Activated effector memory CD4-positive, alpha-beta T cell treated with anti-CD3 and anti-CD28 coated beads, Interleukin-2, amount 50 U/mL, for 16 hours (primary cell): ENCODE measurements around the gene PCDHB14.
"Not testable (repeated sequence)": the region's sequence is repeated elsewhere in the genome, so short reads cannot be mapped to it uniquely, and the experiment has no call there.

ENCODE experiments used
- DNase-seq: peaks from one replicate; pipeline ENCODE4 v3.0.0-alpha.2; 2020

Gene PCDHB14

DNA sequence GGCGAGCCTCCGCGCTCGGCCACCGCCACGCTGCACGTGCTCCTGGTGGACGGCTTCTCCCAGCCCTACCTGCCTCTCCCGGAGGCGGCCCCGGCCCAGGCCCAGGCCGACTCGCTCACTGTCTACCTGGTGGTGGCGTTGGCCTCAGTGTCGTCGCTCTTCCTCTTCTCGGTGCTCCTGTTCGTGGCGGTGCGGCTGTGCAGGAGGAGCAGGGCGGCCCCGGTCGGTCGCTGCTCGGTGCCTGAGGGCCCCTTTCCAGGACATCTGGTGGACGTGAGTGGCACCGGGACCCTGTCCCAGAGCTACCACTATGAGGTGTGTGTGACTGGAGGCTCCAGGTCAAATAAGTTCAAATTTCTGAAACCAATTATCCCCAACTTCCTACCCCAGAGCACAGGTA lies 12.3 kb upstream of the PCDHB14 start:
- not testable (repeated sequence) for DNase-seq

DNA sequence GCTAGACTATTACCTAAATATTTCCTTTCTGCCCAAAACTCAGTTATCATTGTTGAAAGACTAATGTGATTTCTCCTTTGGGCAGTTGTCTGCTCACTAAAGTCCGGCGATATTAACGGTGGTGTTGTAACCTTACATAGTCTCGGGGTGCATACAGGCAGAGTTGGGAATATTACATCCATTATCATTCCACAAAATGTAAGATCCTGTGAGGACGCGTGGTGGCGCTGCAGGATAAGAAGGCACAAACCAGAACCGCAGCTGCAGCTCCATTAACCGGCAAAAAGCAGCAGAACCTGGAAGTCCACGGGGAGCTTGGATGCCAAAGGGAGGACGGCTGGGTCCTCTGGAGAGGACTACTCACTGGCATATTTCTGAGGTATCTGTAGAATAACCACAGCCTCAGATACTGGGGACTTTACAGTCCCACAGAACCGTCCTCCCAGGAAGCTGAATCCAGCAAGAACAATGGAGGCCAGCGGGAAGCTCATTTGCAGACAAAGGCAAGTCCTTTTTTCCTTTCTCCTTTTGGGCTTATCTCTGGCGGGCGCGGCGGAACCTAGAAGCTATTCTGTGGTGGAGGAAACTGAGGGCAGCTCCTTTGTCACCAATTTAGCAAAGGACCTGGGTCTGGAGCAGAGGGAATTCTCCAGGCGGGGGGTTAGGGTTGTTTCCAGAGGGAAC lies 9.3 kb upstream of the PCDHB14 start, which contains the start of gene PCDHB13:
TSS of gene PCDHB13 (plus strand) at position 264 of the 684 bp plus-strand sequence. CDS start at position 469, 205 bp downstream.
- peak; percentile 69 for DNase-seq

DNA sequence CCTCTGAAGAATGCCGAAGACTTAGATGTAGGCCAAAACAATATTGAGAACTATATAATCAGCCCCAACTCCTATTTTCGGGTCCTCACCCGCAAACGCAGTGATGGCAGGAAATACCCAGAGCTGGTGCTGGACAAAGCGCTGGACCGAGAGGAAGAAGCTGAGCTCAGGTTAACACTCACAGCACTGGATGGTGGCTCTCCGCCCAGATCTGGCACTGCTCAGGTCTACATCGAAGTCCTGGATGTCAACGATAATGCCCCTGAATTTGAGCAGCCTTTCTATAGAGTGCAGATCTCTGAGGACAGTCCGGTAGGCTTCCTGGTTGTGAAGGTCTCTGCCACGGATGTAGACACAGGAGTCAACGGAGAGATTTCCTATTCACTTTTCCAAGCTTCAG lies 8.6 kb upstream of the PCDHB14 start:
- DNase-seq: not testable (repeated sequence)

DNA sequence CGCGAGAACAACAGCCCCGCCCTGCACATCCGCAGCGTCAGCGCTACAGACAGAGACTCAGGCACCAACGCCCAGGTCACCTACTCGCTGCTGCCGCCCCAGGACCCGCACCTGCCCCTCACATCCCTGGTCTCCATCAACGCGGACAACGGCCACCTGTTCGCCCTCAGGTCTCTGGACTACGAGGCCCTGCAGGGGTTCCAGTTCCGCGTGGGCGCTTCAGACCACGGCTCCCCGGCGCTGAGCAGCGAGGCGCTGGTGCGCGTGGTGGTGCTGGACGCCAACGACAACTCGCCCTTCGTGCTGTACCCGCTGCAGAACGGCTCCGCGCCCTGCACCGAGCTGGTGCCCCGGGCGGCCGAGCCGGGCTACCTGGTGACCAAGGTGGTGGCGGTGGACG lies 7.6 kb upstream of the PCDHB14 start:
- DNase-seq: not testable (repeated sequence)

DNA sequence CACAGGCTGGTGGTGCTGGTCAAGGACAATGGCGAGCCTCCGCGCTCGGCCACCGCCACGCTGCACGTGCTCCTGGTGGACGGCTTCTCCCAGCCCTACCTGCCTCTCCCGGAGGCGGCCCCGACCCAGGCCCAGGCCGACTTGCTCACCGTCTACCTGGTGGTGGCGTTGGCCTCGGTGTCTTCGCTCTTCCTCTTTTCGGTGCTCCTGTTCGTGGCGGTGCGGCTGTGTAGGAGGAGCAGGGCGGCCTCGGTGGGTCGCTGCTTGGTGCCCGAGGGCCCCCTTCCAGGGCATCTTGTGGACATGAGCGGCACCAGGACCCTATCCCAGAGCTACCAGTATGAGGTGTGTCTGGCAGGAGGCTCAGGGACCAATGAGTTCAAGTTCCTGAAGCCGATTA lies 7.1 kb upstream of the PCDHB14 start:
- DNase-seq: not testable (repeated sequence)

DNA sequence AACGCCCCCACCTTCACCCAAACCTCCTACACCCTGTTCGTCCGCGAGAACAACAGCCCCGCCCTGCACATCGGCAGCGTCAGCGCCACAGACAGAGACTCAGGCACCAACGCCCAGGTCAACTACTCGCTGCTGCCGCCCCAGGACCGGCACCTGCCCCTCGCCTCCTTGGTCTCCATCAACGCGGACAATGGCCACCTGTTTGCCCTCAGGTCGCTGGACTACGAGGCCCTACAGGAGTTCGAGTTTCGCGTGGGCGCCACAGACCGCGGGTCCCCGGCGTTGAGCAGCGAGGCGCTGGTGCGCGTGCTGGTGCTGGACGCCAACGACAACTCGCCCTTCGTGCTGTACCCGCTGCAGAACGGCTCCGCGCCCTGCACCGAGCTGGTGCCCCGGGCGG lies 1.7 kb downstream of the PCDHB14 start:
- DNase-seq: not testable (repeated sequence)

DNA sequence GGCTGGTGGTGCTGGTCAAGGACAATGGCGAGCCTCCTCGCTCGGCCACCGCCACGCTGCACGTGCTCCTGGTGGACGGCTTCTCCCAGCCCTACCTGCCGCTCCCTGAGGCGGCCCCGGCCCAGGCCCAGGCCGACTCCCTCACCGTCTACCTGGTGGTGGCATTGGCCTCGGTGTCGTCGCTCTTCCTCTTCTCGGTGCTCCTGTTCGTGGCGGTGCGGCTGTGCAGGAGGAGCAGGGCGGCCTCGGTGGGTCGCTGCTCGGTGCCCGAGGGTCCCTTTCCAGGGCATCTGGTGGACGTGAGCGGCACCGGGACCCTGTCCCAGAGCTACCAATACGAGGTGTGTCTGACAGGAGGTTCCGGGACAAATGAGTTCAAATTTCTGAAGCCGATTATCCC lies 2.3 kb downstream of the PCDHB14 start:
- DNase-seq: not testable (repeated sequence)

DNA sequence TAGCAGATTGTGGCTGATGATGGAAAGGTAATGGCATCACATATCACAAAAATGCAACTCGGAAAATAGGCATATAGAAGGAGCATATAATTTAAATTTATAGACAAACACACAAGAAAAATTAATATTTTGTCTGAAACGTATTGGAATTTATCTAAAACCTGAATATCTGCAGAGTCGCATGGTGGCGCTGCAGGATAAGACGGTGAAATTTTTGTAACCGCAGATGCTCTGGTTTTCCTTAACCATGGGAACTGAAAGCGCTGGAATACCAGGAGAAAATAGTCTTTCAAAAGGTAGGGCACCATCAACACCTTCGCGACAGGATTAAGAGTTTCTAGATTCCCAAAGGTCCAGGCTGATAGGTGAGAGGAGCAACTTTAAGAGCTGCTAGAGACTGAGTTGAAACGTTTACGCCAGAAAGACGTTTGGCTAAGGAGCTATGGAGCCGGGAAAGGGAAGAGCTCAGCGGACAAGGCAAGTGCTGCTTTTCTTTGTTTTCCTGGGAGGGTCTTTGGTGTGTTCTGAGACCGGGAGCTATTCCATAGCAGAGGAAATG lies 11.0 kb downstream of the PCDHB14 start:
- DNase-seq: no peak

DNA sequence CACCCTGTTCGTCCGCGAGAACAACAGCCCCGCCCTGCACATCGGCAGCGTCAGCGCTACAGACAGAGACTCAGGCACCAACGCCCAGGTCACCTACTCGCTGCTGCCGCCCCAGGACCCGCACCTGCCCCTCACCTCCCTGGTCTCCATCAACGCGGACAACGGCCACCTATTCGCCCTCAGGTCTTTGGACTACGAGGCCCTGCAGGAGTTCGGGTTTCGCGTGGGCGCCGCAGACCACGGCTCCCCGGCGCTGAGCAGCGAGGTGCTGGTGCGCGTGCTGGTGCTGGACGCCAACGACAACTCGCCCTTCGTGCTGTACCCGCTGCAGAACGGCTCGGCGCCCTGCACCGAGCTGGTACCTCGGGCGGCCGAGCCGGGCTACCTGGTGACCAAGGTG lies 12.8 kb downstream of the PCDHB14 start:
- not testable (repeated sequence) for DNase-seq

DNA sequence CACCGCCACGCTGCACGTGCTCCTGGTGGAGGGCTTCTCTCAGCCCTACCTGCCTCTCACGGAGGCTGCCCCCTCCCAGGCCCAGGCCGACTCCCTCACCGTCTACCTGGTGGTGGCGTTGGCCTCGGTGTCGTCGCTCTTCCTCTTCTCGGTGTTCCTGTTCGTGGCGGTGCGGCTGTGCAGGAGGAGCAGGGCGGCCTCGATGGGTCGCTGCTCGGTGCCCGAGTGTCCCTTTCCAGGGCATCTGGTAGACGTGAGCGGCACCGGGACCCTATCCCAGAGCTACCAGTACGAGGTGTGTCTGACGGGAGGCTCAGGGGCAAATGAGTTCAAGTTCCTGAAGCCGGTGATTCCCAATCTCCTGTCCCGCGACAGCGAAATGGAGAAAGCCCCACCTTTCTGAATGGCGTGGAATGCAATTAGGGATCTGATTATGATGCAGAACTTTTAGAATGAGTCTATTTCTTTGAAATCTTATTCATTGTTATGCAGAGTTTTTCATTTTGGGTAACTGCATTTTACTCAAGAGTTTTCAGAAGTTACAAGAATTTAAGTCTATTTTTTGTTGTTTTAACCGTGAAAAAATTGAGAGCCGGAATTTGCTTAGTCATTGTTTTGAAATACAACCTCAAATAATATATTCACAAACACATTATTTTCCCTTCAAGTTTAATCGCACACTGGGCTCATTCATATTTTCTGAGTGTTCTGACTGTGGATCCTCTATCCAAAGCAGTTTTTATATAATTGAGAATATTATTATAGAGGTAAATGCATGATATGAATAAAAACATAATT lies 13.6 kb downstream of the PCDHB14 start:
- no peak for DNase-seq

DNA sequence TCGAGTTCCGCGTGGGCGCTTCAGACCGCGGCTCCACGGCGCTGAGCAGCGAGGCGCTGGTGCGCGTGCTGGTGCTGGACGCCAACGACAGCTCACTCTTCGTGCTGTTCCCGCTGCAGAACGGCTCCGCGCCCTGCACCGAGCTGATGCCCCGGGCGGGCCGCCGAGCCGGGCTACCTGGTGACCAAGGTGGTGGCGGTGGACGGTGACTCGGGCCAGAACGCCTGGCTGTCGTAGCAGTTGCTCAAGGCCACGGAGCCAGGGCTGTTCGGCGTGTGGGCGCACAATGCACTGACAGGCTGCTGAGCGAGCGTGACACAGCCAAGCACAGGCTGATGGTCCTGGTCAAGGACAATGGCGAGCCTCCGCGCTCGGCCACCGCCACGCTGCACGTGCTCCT lies 18.4 kb downstream of the PCDHB14 start:
- DNase-seq: no peak

DNA sequence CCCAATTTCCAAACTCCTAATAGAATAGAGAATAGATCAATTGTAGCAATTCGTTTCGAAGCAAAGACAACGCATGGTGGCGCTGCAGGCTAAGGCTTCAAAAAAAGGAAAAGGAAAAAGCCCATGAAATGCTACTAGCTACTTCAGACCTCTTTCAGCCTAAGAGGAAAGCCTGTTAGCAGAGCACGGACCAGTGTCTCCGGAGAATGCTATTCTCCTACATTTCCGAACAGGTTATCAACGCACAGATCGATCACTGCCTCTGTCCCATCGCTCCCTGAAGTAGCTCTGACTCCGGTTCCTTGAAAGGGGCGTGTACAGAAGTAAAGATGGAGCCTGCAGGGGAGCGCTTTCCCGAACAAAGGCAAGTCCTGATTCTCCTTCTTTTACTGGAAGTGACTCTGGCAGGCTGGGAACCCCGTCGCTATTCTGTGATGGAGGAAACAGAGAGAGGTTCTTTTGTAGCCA lies 22.1 kb downstream of the PCDHB14 start, which contains the start of gene PCDHB15:
TSS of gene PCDHB15 (plus strand) at position 146 of the 468 bp plus-strand sequence. CDS start at position 330, 184 bp downstream.
- DNase-seq: no peak

DNA sequence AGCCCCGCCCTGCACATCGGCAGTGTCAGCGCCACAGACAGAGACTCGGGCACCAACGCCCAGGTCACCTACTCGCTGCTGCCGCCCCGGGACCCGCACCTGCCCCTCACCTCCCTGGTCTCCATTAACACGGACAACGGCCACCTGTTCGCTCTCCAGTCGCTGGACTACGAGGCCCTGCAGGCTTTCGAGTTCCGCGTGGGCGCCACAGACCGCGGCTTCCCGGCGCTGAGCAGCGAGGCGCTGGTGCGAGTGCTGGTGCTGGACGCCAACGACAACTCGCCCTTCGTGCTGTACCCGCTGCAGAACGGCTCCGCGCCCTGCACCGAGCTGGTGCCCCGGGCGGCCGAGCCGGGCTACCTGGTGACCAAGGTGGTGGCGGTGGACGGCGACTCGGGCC lies 23.8 kb downstream of the PCDHB14 start:
- not testable (repeated sequence) for DNase-seq

DNA sequence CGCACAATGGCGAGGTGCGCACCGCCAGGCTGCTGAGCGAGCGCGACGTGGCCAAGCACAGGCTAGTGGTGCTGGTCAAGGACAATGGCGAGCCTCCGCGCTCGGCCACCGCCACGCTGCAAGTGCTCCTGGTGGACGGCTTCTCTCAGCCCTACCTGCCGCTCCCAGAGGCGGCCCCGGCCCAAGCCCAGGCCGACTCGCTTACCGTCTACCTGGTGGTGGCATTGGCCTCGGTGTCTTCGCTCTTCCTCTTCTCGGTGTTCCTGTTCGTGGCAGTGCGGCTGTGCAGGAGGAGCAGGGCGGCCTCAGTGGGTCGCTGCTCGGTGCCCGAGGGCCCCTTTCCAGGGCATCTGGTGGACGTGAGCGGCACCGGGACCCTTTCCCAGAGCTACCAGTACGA lies 24.3 kb downstream of the PCDHB14 start:
- not testable (repeated sequence) for DNase-seq

DNA sequence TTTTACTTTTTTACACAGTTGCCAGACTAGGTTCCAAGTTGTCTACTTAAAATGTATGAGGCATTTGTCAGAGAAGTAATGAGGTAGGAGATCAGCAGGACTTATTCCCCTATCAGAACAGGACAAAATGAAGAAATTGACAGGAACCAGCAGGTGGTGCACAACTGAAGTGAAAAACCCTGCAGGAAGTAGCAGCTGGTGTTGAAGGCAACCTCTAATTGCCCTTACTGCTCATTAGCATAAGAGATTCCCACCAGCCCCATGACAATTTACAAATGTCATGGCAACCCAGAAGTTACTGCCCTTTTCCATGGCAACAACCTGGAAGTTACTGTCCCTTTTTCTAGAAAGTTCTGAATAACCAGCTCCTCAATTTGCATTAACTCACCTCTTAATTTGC lies 27.4 kb downstream of the PCDHB14 start:
- no peak for DNase-seq

DNA sequence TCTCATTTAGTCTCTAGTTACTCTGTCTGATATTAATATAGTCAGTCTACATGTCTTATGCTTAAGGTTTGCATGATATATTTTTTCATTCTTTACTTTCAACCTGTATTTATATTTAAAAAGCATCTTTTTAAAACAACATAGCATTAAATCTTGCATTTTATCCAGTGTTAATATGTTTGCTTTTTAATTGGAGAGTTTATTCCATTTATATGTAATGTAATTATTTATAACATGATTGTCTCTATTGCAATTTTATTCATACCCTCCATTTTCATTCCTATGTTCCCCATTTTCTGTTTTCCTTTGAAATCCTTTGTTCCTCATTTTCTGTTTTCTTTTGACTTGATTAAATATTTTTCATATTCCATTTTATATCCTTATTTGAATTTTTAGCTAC lies 35.3 kb downstream of the PCDHB14 start:
- no peak for DNase-seq

DNA sequence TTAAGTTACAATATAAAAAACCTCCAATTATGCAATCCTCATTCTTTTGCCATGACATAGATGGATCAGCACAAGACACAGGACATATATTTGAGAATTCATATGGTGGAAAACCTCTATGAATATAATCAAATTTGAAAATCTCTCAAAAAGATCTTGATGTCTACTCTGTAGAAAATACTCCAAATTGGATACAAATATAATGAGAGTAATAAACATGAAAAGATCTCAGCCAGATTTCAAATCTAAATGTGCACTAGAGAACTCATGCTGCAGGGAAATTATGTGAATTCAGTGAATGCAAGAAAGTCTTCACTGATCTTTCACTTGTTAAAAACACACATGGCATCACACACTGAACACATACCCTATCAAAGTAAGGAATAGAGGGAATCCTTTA lies 35.8 kb downstream of the PCDHB14 start:
- no peak for DNase-seq

DNA sequence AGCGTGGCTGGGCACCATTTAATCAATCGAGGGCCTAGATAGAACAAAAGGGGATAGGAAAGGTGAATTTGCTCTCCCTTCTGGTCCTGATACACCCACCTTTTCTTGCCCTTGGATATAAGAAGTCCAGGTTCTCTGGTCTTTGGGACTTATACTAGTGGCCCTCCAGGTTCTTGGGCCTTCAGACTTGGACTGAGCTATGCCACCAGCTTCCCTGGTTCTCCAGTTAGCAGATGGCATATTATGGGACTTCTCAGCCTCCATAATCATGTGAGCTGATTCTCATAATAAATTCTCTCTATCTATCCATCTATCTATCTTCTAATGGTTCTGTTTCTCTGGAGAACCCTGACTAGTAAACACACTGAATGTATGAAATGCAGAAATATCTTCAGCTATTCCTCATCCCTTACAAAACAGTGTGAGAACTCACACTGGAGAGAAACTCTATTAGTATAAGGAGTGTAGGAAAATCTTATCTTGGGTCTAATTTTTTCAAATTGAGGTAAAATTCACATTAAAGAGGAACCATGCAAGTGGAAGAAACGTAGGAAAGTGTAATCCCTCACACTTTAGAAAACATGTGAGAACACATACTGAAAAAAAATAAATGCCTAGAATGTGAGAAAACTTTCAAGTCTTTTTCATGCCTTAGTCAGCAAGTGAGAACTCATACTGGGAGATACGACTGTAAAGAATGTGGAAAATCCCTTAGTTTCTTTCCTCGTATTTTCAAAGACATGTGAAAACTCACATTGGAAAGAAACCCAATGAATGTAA lies 37.5 kb downstream of the PCDHB14 start:
- no peak for DNase-seq

DNA sequence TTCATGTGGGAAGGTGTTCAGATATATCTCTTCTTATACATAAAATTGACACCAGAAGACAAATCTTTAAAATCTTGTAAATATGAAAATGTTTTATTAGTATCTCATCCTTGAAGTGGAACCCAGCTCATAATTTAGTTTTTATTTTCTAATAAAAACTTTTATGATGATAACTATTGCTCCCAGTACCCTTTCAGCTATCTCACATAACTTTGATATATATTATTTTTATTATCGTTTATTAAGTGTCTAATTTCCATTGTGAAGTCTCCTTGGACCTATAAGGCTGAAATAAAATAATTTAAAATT lies 38.0 kb downstream of the PCDHB14 start:
- DNase-seq: no peak

DNA sequence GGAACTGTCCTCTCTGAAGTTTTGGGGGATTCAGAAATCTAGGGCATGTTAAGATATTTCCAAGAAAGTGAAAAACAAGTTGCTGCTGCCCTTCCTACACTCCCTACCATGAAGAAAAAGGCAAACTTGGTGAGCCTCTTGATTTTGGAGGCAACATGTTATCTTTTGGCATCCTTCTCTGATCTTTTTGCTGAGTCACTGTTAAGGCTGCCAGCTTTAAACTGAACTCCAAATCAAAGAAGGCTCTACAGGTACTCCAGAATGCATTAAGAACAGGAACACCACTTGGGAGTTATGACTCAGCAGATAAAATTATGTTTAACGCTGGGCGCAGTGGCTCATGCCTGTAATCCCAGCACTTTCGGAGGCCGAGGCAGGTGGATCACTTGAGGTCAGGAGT lies 46.1 kb downstream of the PCDHB14 start:
- no peak for DNase-seq

DNA sequence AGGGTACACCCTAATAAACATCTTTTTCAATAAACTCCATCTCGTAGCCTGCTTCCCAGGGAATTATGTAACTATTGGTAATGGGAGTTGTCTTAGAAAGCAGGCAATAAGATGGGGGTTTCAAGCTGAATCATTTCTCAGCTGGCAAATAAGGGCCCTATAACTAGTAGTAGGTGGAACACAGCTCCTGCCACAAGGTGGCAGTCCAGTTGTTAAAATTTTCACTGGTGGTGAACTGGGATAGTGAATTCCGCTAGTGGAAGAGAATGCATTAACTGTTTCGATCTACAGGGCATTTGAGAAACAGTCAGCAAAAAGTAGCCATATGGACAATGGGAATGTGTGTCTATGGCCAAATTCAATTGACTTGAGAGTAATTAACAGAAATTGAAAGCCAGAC lies 49.8 kb downstream of the PCDHB14 start:
- DNase-seq: no peak
